NCI-H1694 (cell line): ENCODE measurements around the gene TIGD4.

ENCODE experiments used
- DNase-seq: peaks from one replicate; lab custom pipeline; 2025; lab: John Stamatoyannopoulos, UW

Gene TIGD4

DNA sequence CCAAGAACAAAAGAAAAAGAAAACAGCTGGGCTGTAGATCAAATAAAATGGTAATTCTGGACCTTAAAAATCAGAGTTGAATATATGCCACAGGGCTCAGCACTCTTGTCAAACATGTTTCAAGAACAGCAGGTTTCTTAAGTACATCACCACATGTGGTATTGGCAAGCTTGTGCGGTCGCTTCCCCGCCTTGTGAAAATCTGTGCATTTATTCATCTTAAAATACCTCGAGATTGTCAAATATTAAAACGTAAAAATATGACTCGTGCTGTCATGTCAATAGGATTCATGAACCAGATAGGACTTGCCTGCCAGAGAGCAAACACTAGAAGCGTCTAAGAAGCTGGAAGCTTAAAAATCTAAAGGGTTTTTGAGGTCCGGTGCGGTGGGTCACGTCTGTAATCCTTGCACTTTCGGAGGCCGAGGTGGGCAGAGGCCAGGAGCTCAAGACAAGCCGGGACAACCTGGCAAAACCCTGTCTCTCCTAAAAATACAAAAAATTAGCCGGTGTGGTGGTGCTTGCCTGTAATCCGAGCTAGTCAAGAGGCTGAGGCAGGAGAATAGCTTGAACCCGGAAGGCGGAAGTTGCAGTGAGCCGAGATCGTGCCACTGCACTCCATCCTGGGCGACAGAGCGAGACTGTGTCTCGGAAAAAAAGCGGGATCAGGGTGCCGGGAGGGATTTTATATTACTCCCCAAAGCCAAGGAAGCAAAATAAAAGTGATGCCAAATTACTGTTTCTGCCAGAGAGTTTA, 59.6 kb downstream of the TIGD4 start:
- no peak for DNase-seq
